Measurements from ENCODE around the gene PRSS8.

GRCh38 chr16:31167315-31167714, 31.8 kb upstream of the PRSS8 start:
- TF ChIP-seq CTCF (conservative IDR thresholded peaks at IDR 0.05) (no peak), EZH2 (IDR thresholded peaks at IDR 0.05; ENCODE audit: low read depth) (no peak)
